HG03064 (cell line): ENCODE results near the gene CTNNBL1.
"Not testable (repeated sequence)": the region's sequence is repeated elsewhere in the genome, so short reads cannot be mapped to it uniquely, and the experiment has no call there.

Source experiments
- ATAC-seq: cut with Tn5 transposase; IDR thresholded peaks from one replicate; pipeline ENCODE4 v1.9.1; 2021; ENCODE audit warnings: low read depth; ENCODE audit not compliant: unreplicated experiment

CTNNBL1 gene

DNA sequence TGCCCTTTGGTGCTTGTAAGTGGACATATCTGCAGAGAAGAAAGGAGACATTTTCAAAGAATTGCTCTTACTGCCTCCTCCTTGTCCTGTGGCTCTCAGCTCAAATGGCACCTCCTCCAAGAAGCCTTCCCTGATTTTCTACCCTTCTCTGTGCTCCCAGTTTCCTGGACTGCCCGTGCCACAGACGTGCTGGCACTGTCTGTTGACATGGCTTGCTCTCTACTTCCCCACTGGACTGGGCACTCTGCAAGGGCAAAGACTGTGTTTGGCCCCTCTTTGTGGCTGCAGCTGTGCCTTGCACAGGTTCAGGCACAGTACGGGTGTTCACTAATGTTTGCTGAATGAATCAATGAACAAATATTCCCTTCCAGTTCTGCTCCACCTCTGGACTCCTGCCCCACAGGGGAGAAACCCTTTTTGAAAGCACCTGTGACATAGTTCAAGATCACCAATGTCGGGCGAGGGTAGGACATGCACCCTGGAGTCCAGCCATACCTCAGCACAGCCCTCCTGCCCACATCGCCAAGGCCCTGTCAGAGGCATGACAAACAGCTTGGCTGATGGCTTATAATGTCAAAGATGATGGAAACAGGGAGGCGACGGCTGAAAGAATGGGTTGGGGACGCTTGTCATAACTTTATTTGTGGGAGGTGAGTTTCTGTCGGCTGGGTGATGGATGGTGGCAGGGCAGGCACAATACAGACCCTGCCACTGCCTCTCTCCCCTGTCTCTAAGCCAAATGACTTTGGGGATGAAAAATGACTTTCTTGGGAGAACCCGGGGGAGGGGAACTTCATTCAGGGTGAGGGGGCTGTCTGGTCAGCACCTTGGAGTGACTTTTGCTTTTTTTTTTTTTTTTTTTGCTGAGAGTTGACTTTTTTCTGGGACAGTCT lies 15.6 kb upstream of the CTNNBL1 start:
- no peak for ATAC-seq

DNA sequence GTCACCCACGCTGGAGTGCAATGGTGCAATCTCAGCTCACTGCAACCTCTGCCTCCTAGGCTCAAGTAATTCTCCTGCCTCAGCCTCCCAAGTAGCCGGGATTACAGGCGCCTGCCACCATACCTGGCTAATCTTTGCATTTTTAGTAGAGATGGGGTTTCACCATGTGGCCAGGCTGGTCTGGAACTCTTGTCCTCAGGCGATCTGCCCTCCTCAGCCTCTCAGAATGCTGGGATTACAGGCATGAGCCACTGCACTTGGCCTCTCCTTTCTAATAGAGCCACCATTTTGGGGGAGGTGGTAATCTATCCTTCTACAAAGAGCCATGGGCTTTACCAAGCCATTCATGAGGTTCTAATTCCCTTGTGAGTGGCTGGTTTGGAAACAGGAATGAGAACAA lies 14.1 kb upstream of the CTNNBL1 start:
- ATAC-seq: not testable (repeated sequence)

DNA sequence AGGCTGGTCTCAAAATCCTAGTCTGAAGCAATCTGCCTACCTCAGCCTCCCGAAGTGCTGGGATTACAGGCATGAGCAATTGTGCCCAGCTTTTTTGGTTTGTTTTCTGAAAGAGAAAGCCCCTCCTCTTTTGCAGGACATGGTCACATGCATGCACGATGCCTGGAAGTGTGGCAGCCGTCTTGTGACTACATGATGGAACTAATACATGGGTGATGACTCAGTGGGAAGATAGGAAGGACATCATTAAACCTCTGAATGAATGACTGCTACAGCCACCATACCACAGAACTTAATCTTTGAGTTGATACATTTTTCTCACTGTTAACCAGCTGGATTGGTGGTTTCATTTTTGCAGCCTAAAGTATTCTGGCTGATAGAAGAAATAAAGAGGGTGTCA lies 13.4 kb upstream of the CTNNBL1 start:
- ATAC-seq: no peak

DNA sequence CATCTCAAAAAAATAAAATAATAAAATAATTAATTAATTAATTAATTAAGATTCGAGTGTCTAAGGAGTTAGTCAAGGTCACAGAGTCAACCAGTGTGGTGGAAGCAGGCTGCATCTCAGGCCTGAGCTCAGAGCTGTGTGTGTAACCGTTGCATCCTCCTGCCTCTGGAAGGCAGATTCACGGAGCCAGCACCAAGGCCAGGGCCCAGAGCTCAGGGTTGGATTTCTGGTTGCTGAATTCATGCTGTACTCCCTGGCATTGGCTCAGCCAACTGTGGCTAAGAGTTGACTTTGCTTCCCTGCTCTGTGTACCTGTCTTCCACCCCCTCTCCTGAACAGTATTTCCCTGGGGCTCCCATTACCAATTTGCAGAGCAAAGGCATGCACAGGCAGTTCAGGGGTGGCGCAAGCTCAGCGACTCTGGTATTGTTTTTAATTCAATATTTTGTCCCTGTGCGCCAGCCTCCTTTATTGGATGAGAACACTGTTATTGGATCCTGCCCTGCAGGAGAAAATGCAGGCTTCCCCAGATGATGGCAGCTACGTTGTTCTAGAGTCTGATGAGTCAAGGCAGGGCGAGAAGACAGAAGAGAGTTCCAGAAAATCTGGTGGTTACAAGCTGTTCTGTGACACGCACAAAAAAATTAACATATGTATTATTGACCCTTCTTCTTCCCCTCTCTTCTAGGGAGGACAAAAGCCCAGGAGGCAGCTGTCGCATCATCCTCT lies 12.3 kb upstream of the CTNNBL1 start:
- no peak for ATAC-seq

DNA sequence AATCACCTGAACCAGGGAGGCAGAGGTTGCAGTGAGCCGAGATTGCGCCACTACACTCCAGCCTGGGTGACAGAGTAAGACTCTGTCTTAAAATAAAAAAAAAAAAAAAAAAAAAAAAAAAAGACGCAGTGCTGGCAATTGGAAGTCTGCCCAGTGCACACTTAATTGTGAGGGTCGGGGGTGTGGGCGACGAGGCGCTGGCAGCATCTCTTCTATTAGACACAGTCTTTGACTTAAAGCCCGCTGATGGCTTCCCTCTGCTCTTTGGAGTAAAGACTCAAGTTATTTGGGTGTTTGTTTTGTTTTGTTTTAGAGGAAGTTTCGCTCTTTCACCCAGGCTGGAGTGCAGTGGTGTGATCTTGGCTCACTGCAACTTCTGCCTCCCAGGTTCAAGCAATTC lies 10.7 kb upstream of the CTNNBL1 start:
- ATAC-seq: not testable (repeated sequence)

DNA sequence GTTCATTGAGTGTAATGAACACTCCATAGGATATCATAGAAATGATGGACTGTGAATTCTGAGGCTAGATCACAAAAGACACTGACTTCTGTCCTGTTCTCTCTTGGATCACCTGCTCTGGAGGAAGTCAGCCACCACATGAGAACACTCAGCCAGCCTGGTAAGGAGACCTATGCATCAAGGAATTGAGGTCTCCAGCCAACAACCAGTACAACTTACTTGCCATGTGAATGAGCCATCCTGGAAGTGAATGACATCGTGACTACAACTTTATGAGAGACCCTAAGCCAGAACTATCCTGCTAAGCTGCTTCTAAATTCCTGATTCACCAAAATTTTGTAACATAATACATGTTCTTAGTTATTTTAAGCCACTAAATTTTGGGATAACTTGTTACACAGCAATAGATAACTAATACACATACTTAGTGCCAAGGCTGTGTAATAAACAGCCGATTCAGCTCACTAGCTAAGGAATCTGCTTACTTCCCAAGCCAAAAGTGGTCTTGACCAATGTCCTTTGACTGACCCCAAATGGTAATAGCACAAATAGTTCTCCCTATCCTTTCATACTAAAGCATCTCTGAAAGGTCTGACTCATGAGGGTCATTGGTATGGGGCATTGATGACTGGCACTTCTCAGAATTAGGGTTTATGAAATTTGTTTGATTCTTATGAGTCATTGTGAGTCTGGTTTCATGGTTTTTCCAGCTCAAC lies 6.9 kb upstream of the CTNNBL1 start:
- ATAC-seq: no peak

DNA sequence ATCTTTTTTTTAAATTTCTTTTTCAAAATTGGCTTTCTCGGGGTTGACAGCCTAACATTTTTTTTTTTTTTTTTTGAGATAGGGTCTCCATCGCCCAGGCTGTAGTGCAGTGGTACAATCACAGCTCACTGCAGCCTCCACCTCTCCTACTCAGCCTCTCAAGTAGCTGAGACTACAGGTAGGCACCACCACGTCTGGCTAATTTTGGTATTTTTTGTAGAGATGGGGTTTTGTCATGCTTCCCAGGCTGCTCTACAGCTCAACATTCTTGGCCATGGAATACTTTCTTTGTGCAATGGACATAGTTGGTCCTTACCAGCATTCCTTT lies 6.4 kb upstream of the CTNNBL1 start:
- ATAC-seq: no peak

DNA sequence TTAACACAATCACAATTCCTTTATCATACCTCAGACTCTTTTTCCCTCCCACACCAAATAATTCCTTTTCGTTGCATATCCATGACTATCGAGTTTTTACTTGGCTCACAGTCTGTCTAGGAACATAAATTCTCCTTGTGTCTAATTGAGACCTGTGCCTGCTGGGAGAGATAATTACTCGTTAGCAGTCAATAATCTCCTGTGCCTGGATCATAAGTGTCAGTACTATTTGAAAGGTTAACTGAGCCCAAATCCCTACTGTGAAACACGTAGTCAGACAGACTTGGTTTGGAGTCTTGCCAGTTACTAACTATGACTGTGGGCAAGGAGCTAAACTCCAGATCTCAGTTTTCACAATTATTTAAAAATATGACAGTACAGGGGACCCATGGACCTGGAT lies 5.7 kb upstream of the CTNNBL1 start:
- no peak for ATAC-seq

DNA sequence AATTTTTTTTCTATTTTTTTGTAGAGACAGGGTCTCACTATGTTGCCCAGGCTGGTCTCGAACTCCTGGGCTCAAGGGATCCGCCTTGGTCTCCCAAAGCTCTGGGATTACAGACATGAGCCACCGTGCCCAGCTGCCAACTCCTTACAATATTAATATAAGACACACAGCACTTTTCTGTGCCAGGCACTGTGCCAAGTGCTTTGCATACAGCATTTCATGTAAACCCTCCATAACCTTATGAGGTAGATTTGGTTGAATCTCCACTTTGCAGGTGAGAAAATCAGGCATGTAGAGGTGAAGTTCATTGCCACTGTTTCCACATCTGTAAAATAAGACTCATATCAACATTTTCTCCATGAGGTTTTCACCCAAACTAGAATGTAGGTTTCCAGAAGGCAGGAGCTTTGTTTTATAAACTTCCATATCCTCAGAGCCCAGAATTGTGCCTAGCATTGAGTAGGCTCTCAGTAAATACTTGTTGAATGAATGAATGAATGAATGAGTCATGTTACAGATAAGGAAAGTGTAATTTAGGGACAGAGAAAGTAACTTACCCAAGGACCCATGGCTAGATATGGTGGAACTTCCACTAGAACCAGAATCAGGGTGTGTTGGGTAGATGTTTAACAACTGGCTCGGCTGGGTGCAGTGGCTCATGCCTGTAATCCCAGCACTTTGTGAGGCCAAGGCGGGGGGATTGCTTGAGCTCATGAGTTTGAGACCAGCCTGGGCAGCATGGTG lies 3.0 kb upstream of the CTNNBL1 start:
- ATAC-seq: no peak

DNA sequence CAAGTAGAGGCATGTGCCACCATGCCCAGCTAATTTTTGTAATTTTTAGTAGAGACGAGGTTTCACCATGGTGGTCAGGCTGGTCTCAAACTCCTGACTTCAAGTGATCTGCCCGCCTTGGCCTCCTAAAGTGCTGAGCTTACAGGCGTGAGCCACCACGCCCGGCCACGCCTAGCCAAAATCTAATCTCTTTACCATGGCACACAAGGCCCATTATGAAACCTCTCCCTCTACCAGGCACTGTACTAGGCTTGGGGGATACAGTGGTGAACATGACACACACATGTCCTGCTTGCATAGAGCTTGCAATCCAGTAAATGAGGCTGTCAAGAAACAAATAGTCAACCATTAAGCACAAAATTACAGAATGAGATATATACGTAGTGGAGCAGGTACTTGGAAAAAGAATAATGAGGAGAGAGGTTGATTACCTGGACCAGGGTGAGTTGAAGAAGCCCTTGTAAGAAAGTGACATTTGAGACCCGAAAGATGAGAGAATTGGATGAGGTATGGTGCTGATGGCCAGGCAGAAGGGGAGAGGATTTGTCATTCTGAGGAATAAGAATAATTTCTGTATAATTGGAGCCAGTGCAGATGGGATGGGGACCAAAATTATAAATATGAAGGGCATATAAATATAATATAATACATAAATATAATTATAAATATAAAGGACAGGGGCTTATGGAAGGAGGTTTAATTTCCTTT lies 1.2 kb upstream of the CTNNBL1 start:
- ATAC-seq: no peak

DNA sequence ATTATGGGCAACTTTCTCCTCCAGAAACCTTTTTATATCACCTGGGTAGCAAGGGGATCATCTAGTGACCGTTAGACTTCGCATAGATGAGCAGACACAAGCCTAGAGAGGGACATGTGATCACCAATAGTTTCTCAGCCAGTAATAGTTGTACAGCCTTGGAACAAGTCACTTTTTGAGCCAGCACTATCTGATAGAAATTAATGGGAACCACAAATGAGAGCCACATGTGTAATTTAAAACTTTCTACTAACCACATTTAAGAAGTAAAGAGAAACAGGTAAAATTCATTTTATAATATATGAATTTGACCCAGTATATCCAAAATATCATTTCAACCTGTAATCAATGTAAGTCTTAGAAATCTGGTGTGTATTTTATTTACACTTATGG lies 592 bp upstream of the CTNNBL1 start:
- ATAC-seq: no peak

DNA sequence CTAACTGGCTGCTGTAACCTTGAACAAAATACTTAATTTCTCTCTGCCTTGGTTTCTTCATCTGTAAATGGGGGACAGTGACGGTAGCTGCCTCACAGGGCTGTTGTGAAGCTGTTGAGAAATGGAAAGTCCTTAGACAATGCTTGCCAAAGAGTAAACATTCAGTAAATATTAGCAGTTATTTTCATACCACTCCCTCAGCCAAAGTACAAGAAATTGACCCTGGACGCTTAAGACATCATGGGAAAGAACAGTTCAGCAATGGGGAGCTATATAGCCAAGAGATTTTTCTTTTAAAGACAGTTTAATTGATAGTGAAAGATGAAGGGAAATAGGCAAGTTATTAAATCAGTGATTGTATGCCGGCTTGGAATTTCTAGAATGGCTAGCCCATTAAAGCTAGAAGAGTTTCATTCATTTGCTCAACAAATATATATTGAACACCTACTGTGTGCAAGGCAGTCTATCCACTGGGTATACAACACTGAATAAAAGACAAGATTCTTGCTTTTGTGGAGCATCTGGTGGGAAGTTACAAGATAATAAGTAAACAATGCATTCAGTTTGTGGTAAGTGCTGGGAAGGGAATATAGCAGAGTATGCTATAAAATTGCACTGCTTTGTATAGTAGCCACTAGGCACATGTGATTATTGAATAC lies 2.0 kb downstream of the CTNNBL1 start:
- ATAC-seq: no peak

DNA sequence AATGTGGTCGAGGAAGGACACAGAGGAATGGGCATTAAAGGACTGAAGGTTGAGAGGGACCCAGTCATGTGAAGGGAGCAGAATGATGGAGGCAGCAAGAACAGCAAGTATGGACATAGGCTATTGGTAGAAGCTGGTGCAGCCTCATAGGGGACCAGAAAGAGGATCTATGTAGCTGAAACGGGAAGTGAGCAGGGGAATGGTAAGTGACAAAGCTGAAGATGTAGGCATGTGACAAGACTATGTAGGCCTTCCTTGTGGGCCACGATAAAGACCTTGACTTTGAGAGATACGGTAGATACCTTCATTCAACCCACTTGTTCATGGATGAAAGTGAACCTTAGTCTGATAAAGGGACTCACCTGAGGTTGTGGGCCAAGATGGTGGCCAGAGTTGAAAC lies 3.5 kb downstream of the CTNNBL1 start:
- no peak for ATAC-seq

DNA sequence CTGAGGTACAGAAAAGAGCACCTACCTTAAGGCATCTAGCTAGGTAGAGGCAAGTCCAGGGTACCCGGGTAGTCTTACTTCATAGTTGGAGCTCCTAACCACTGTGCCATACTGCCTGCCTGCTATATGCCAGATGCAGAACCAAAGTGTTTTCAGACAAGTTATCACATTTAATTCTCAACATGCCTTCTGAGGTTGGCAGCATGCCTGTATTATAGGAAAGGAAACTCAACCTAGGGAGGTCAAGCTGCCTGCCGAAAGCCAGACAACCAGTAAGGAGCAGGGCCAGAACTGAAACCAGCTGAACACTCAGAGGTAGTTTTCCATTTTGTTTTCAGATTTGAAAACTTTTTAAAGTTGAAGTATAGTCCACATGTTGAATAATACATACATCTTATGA lies 5.4 kb downstream of the CTNNBL1 start:
- no peak for ATAC-seq

DNA sequence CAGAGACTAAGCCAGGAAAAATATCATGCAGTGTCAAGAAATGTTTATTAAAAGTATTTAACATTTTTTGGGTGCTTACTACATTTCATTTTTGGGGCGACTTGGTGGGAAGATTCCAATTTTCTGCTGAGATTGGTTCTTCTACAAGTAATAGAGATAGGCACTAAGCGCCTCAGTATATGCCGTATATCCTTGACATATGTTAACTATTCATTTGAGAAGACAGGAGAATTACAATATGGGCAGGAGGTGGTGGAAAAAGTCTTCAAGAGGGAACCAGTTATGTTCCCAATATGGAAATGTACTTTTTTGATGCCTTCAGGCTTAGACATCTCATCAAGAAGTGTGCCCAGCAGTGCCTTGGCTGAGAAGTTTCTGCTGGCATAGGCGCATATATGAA lies 6.5 kb downstream of the CTNNBL1 start:
- ATAC-seq: no peak

DNA sequence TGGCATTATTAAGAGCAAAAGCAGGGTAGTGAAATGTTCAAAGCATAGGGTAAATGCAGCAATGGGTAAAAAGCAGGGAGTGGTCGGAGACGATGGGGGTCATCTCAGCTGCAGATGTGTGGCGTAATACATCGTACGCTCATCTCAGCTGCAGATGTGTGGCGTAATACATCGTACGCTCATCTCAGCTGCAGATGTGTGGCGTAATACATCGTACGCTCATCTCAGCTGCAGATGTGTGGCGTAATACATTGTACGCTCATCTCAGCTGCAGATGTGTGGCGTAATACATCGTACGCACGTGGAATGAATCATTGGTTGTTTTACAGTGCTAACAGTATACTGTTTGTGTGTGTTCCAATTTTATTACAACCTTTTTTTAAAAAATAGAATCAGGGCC lies 7.8 kb downstream of the CTNNBL1 start:
- not testable (repeated sequence) for ATAC-seq

DNA sequence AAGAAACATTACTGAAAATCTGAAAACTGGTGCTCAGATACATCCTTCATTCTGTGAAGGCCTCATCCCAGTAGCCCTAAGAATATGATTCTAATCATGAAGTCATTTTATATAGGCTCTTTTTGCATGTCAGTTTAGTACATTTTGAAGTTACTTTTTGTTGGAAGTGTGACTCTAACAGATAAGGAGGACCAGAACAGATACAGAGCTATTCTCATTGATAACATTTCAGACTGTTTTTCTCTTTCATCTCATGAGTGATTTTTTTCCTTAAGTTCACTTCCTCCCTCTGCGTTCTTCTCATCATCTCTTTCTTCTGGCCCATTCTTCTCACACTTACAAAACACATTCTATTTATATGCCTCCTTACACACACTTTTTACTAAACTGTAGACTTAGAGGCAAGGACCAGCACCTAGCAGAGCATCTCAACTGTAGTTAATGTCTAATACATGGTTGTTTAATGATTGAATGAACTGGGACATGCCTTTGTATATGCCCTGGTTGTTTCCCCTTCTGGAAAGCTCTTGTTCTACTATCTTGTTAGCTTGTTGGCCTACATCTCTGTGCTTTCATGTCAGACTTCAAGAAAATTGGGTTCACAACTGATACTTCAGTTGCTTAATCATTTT lies 8.7 kb downstream of the CTNNBL1 start:
- no peak for ATAC-seq

DNA sequence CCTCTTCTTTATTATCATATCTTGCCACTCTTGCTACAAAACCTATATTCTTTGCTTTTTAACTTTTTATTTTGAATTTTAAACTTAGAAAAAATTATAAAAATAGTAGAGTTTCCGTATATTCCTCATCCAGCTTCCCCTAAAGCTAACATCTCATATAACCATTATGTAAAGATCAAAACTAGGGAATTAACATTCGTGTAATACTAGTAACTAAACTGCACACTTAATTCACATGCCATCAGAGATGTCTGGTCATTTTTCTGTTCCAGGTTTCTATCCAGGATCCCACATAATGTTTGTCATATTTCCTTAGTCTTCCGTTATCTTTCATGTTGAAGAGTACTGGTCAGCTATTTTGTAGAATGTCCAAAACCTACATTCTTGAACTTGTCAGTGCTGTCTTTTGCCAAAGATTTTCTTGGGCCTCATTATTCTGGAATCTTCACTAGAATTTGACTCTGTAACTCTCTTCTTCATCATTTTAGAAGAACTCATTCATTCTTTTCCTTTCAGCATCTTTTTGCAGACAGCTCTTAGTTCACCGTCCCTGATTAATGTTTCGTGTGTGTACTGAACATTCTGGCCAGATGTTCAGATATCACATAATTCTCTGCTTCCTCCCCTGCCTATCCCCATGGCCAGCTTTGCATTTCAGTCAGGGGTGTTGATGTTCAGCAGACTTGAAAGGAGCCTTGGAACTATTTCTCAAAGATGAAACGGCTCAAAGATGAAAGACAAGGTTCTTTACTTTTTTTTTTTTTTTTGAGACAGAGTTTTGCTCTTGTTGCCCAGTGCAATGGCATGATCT lies 9.4 kb downstream of the CTNNBL1 start:
- no peak for ATAC-seq
